H1 (cell line): Measurements from ENCODE around the gene SLC39A8. TPM values are rescaled to one million over a fixed set of nuclear protein-coding genes. Genes with fewer than 3 reads are reported as not detected.

Experiments
- CTCF ChIA-PET: fragments of 300-600 bp; sonication (Branson Sonifier 250); formaldehyde crosslinking; loops from one replicate; lab custom pipeline; 2021; ENCODE audit not compliant: partially characterized antibody; lab: Charles Lee
- POLR2A ChIA-PET: fragments of 300-600 bp; sonication (Branson Sonifier 250); formaldehyde crosslinking; loops from one replicate; lab custom pipeline; 2021; ENCODE audit warnings: inconsistent platforms; ENCODE audit not compliant: partially characterized antibody; lab: Charles Lee
- DNase-seq, 2 experiments: peaks; one replicate each; pipeline versions ENCODE4 v3.0.0 to v3.0.0-alpha.2; 2010 to 2022; ENCODE audit warnings: low spot score in 2 of 2, low read depth in 1 of 2, mixed read lengths in 1 of 2
- FAIRE-seq: peaks from 2 replicates; lab custom pipeline; 2011; peaks lifted over from hg19 to GRCh38; lab: Jason Lieb, UNC
- H2AFZ ChIP-seq: 2 replicates; pipeline ENCODE4 v1.8.1; 2012; ENCODE audit warnings: low read length, inconsistent platforms
- H2AK5ac ChIP-seq: 2 replicates; pipeline ENCODE4 v1.6.1; 2013; ENCODE audit warnings: low read depth, low read length
- H2BK120ac ChIP-seq: replicated peaks from 2 replicates; pipeline ENCODE3; 2013; ENCODE audit warnings: low read depth, low read length, inconsistent platforms
- H2BK12ac ChIP-seq: 2 replicates; pipeline ENCODE4 v1.6.1; 2013; ENCODE audit warnings: low read depth, low read length
- H2BK15ac ChIP-seq: 2 replicates; pipeline ENCODE4 v1.6.1; 2013; ENCODE audit warnings: low read length
- H2BK20ac ChIP-seq: 2 replicates; pipeline ENCODE4 v1.6.1; 2013; ENCODE audit warnings: low read length
- H2BK5ac ChIP-seq: 2 replicates; pipeline ENCODE4 v1.6.1; 2013; ENCODE audit warnings: low read depth, low read length
- H3K14ac ChIP-seq: 2 replicates; pipeline ENCODE4 v1.6.1; 2013; ENCODE audit warnings: inconsistent platforms; ENCODE audit not compliant: insufficient read length
- H3K18ac ChIP-seq: 2 replicates; pipeline ENCODE4 v1.6.1; 2013; ENCODE audit warnings: low read length; ENCODE audit errors: extremely low read depth
- H3K23ac ChIP-seq: 2 replicates; pipeline ENCODE4 v1.6.1; 2013; ENCODE audit warnings: inconsistent platforms; ENCODE audit not compliant: insufficient read length
- H3K23me2 ChIP-seq: 2 replicates; pipeline ENCODE4 v1.6.1; 2013; ENCODE audit warnings: low read depth, low read length
- H3K27ac ChIP-seq: 2 replicates; pipeline ENCODE4 v1.6.1; 2011; ENCODE audit warnings: low read depth, low read length, inconsistent platforms
- H3K27me3 ChIP-seq, 4 experiments: replicated peaks in 1 of 4; 1 replicate in 1 of 4; 2 replicates in 3 of 4; pipeline versions ENCODE4 v1.6.1 to v1.8.1; 2011 to 2013; ENCODE audit warnings: low read length in 3 of 4, mild to moderate bottlenecking in 3 of 4, inconsistent platforms in 2 of 4, mixed read lengths in 2 of 4, moderate library complexity in 1 of 4; ENCODE audit not compliant: control insufficient read depth in 3 of 4, insufficient read depth in 3 of 4; ENCODE audit errors: extremely low read depth in 1 of 4
- H3K36me3 ChIP-seq, 4 experiments: 2 replicates each; pipeline versions ENCODE4 v1.6.1 to v1.8.1; 2011 to 2013; ENCODE audit warnings: mild to moderate bottlenecking in 4 of 4, low read length in 3 of 4, moderate library complexity in 2 of 4, control low read depth in 1 of 4, inconsistent platforms in 1 of 4; ENCODE audit not compliant: insufficient read depth in 4 of 4, control insufficient read depth in 2 of 4
- H3K4ac ChIP-seq: replicated peaks from 2 replicates; pipeline ENCODE3; 2013; ENCODE audit warnings: low read length, low read depth, mixed read lengths, inconsistent platforms; ENCODE audit not compliant: insufficient read length
- H3K4me1 ChIP-seq, 4 experiments: replicated peaks in 1 of 4; 1 replicate in 1 of 4; 2 replicates in 3 of 4; pipeline versions ENCODE4 v1.6.1 to v1.8.1; 2011 to 2013; ENCODE audit warnings: low read length in 3 of 4, inconsistent platforms in 2 of 4, mixed read lengths in 1 of 4; ENCODE audit not compliant: insufficient read depth in 4 of 4, control insufficient read depth in 3 of 4
- H3K4me2 ChIP-seq, 2 experiments: 2 replicates each; pipeline versions ENCODE4 v1.6.1 to v1.8.1; 2011 to 2013; ENCODE audit warnings: low read depth in 2 of 2, low read length in 2 of 2, control low read depth in 1 of 2, inconsistent platforms in 1 of 2, mild to moderate bottlenecking in 1 of 2; ENCODE audit not compliant: insufficient read depth in 1 of 2
- H3K4me3 ChIP-seq, 4 experiments: fragments of 200-600, 300-600 bp in 1 of 4; sonication (generic), shearing (Covaris generic), sonication (Bioruptor Twin) in 1 of 4; 2 replicates each; pipeline versions ENCODE4 v1.5.1 to v1.8.1; 2011 to 2016; ENCODE audit warnings: low read length in 4 of 4, low read depth in 3 of 4, control low read depth in 2 of 4, inconsistent platforms in 2 of 4, mild to moderate bottlenecking in 2 of 4, mixed read lengths in 1 of 4, moderate library complexity in 1 of 4; ENCODE audit not compliant: insufficient read depth in 2 of 4; ENCODE audit errors: extremely low read depth in 1 of 4
- H3K56ac ChIP-seq: replicated peaks from 2 replicates; pipeline ENCODE3; 2013; ENCODE audit warnings: low read depth, mild to moderate bottlenecking, mixed read lengths, low read length, inconsistent platforms; ENCODE audit not compliant: insufficient read length
- H3K79me1 ChIP-seq: 2 replicates; pipeline ENCODE4 v1.6.1; 2013; ENCODE audit warnings: low read depth, low read length, control low read depth
- H3K79me2 ChIP-seq, 2 experiments: 2 replicates each; pipeline versions ENCODE4 v1.6.1 to v1.8.1; 2012 to 2013; ENCODE audit warnings: low read length in 2 of 2, mild to moderate bottlenecking in 2 of 2, inconsistent platforms in 1 of 2; ENCODE audit not compliant: insufficient read depth in 2 of 2, control insufficient read depth in 1 of 2
- H3K9ac ChIP-seq, 4 experiments: replicated peaks in 1 of 4; 1 replicate in 1 of 4; 2 replicates in 3 of 4; pipeline versions ENCODE4 v1.6.1 to v1.8.1; 2011 to 2013; ENCODE audit warnings: low read depth in 3 of 4, low read length in 3 of 4, control low read depth in 2 of 4, mild to moderate bottlenecking in 2 of 4, moderate library complexity in 2 of 4, inconsistent platforms in 1 of 4; ENCODE audit errors: extremely low read depth in 1 of 4
- H3K9me3 ChIP-seq, 2 experiments: 2 replicates each; pipeline versions ENCODE4 v1.6.1 to v1.8.1; 2012 to 2013; ENCODE audit warnings: mild to moderate bottlenecking in 2 of 2, moderate library complexity in 2 of 2, control low read depth in 1 of 2, inconsistent platforms in 1 of 2, low read depth in 1 of 2, low read length in 1 of 2, mixed read lengths in 1 of 2; ENCODE audit not compliant: insufficient read depth in 2 of 2
- H4K20me1 ChIP-seq, 2 experiments: replicated peaks in 1 of 2; 2 replicates each; pipeline versions ENCODE3 to v1.8.1; 2011 to 2013; ENCODE audit warnings: inconsistent platforms in 2 of 2, low read length in 2 of 2, mild to moderate bottlenecking in 1 of 2; ENCODE audit not compliant: insufficient read depth in 2 of 2, control insufficient read depth in 1 of 2
- H4K5ac ChIP-seq: 2 replicates; pipeline ENCODE4 v1.6.1; 2013; ENCODE audit warnings: low read length, low read depth, mixed read lengths, inconsistent platforms; ENCODE audit not compliant: insufficient read length
- H4K8ac ChIP-seq: 2 replicates; pipeline ENCODE4 v1.8.0; 2013; ENCODE audit warnings: mild to moderate bottlenecking, moderate library complexity, low read length, inconsistent platforms; ENCODE audit not compliant: insufficient read depth; ENCODE audit errors: extremely low read depth
- H4K91ac ChIP-seq: replicated peaks from 2 replicates; pipeline ENCODE3; 2013; ENCODE audit warnings: low read length, mixed read lengths, inconsistent platforms; ENCODE audit not compliant: insufficient read length
- BCL11A ChIP-seq, 2 experiments: IDR thresholded peaks; one replicate each; pipeline ENCODE4 v1.6.1; 2011; ENCODE audit warnings: low read depth in 2 of 2, low read length in 2 of 2, mild to moderate bottlenecking in 2 of 2
- BRCA1 ChIP-seq: IDR thresholded peaks from 2 replicates; pipeline ENCODE4 v1.6.1; 2012; ENCODE audit warnings: low read depth, low read length, improper control_type of control experiment
- CTCF ChIP-seq, 3 experiments: IDR thresholded peaks; 1 replicate in 2 of 3; 2 replicates in 1 of 3; pipeline versions ENCODE4 v1.5.1 to v1.6.1; 2011; ENCODE audit warnings: low read length in 3 of 3, mild to moderate bottlenecking in 3 of 3, inconsistent platforms in 2 of 3, low read depth in 1 of 3, moderate library complexity in 1 of 3; ENCODE audit not compliant: insufficient read depth in 1 of 3; ENCODE audit errors: control extremely low read depth in 1 of 3
- JUN ChIP-seq: IDR thresholded peaks from 2 replicates; pipeline ENCODE4 v1.6.1; 2011; ENCODE audit warnings: low read depth, mild to moderate bottlenecking, improper control_type of control experiment, low read length
- RFX5 ChIP-seq: IDR thresholded peaks from 2 replicates; pipeline ENCODE4 v1.6.1; 2011; ENCODE audit warnings: low read depth, low read length, improper control_type of control experiment, borderline replicate concordance
- SIRT6 ChIP-seq: IDR thresholded peaks from one replicate; pipeline ENCODE4 v1.7.1; 2012; ENCODE audit warnings: low read length, inconsistent platforms
- WGBS, 2 experiments: shearing (Covaris generic) in 1 of 2; methylation state at CpG; one replicate each; pipeline versions ENCODE4 v1.1.6 to v1.1.7; 2013 to 2015; ENCODE audit warnings: low lambda C conversion rate in 2 of 2, mixed read lengths in 2 of 2, inconsistent platforms in 1 of 2, low coverage in 1 of 2, missing lambda C conversion rate in 1 of 2; ENCODE audit not compliant: insufficient replicate concordance in 2 of 2, insufficient coverage in 1 of 2, insufficient read length in 1 of 2; ENCODE audit errors: extremely low coverage in 1 of 2, missing lambda C conversion rate in 1 of 2; 5-methylcytosine and 5-hydroxymethylcytosine counted together
- polyA plus RNA-seq, 7 experiments: library from polyadenylated mRNA; depleted of rRNA in 3 of 7; stranded (reverse) in 5 of 7; unstranded in 2 of 7; fragments of >200 nt in 5 of 7; fragments of 200-250 nt in 2 of 7; gene quantifications; 1 replicate in 5 of 7; 2 replicates in 1 of 7; 4 replicates in 1 of 7; pipeline versions ENCODE4 v1.2.1 to v1.2.3, GENCODE V29; 2011 to 2013; ENCODE audit warnings: missing spikeins in 2 of 7, mixed read lengths in 2 of 7
- total RNA-seq: library from RNA; stranded (reverse); fragmentation: NEBNext Ultra II Directional; extraction: Animal tissue kit (Norgen Biotek cat#: 25700); gene quantifications from 2 replicates; pipeline ENCODE4 v1.2.1, GENCODE V29; 2021

SLC39A8 gene
- total and polyA plus RNA-seq, 2 of the 8 experiments (the other 6 are each of a cell fraction or from before 2014, with no cell fraction given), result 6.4 to 38.7 TPM

- Histone ChIP-seq H4K8ac (no peak overlapping the region), H3K79me1 (no peaks in the 10 kb centered on the region), H2BK5ac (no peak overlapping the region), H3K4me1 (peaks cover 0 to 11% (median 6%) of the 10 kb centered on the region in 4 experiments; a peak in 4 of 7 replicates), H4K5ac (no peak overlapping the region), H2BK12ac (no peak overlapping the region), H3K79me2 (no peaks in the 10 kb centered on the region), H3K23ac (no peak overlapping the region), H3K9ac (no peak overlapping the region), H3K27me3 (no peaks in the 10 kb centered on the region), H3K9me3 (no peaks in the 10 kb centered on the region), H3K14ac (no peak overlapping the region), H3K56ac (no peak overlapping the region), H3K4me3 (no peak overlapping the region), H3K4ac (no peak overlapping the region), H3K36me3 (no peaks in the 10 kb centered on the region), H3K27ac (no peak overlapping the region), H2AK5ac (no peak overlapping the region), H3K18ac (no peak overlapping the region), H3K4me2 (no peak overlapping the region), H3K23me2 (no peaks in the 10 kb centered on the region), H2BK15ac (no peak overlapping the region), H4K91ac (no peak overlapping the region), H4K20me1 (no peaks in the 10 kb centered on the region), H2BK20ac (no peak overlapping the region), H2AFZ (peak overlapping the region; percentile 13; the same call in 1 of the 2 replicates), H2BK120ac (no peak overlapping the region)
- FAIRE-seq (no peak), DNase-seq (no peak)
- ChIA-PET CTCF (no interaction called here), POLR2A (no interaction called here)
- WGBS, 2 experiments, result 72% methylated on average over 2 of the region's 2 CpGs; no CpG with 5 or more reads in 1 of the 2 experiments
- no peak for TF ChIP-seq RFX5
- no peak for TF ChIP-seq BCL11A (IDR thresholded peaks at IDR 0.05; ENCODE audit: low read depth in 2 of 2, low read length in 2 of 2)
- TF ChIP-seq JUN, result no peak
- TF ChIP-seq SIRT6, result no peak
- TF ChIP-seq BRCA1, result no peak
- peak in 1 of 3 experiments; percentile 15; a peak in 1 of 4 replicates for TF ChIP-seq CTCF (IDR thresholded peaks at IDR 0.05; ENCODE audit: control extremely low read depth in 1 of 3, insufficient read depth in 1 of 3, low read depth in 1 of 3, low read length in 3 of 3)
Observed at GRCh38 chr4:102387552-102388150, 42.4 kb upstream of the SLC39A8 start.
